ENCODE measurements around the gene HPCAL1. TPM values are rescaled to one million over a fixed set of nuclear protein-coding genes. Genes with fewer than 3 reads are reported as not detected.
"Not testable (repeated sequence)": the region's sequence is repeated elsewhere in the genome, so short reads cannot be mapped to it uniquely, and the experiment has no call there.

The HPCAL1 gene
- total and polyA plus RNA-seq, 2 of the 8 experiments (the other 6 are each of a cell fraction or from before 2014, with no cell fraction given) = 5.8 to 8.6 TPM

DNA sequence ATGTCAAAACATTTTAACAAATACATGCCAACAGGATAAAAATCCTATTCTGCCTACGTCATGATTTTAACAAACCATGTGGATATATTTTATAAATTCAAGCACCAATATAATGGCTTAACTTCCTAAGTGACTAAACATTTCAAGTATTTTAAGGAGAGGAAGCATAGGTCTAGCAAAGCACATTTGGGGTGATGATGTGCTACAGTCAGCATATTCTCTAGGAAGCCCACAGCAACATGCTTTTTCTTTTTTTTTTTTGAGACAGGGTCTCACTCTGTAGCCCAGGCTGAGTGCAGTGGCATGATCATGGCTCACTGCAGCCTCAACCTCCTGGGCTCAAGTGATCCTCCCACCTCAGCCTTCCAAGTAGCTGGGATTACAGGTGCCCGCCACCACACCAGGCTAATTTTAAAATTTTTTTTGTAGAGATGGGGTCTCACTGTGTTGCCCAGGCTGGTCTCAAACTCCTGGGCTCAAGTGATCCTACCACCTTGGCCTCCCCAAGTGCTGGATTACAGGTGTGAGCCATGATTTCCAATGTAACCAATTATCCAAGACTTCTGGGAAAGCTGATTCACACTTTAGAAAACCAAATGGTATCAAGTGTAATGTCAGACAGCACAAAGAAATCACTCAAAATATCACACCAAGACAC is 139.9 kb downstream of the HPCAL1 start:
- H2BK12ac ChIP-seq (ENCODE audit: low read depth, low read length); H3K4me1 ChIP-seq (replicated peaks in 1 of 4; ENCODE audit: control insufficient read depth in 3 of 4, insufficient read depth in 4 of 4, low read length in 3 of 4); H3K56ac ChIP-seq (replicated peaks; ENCODE audit: insufficient read length, low read depth, low read length); H3K27me3 ChIP-seq (replicated peaks in 1 of 4; ENCODE audit: control insufficient read depth in 3 of 4, extremely low read depth in 1 of 4, insufficient read depth in 3 of 4, low read length in 3 of 4); H3K79me1 ChIP-seq (ENCODE audit: low read depth, low read length); H2AK5ac ChIP-seq (ENCODE audit: low read depth, low read length); H3K4me3 ChIP-seq (ENCODE audit: extremely low read depth in 1 of 4, insufficient read depth in 2 of 4, low read depth in 3 of 4, low read length in 4 of 4); H3K9ac ChIP-seq (replicated peaks in 1 of 4; ENCODE audit: extremely low read depth in 1 of 4, low read depth in 3 of 4, low read length in 3 of 4); H3K9me3 ChIP-seq (ENCODE audit: insufficient read depth in 2 of 2, low read depth in 1 of 2, low read length in 1 of 2); DNase-seq (ENCODE audit: low read depth in 1 of 2, low spot score in 2 of 2); H3K23me2 ChIP-seq (ENCODE audit: low read depth, low read length); H2BK5ac ChIP-seq (ENCODE audit: low read depth, low read length); H3K4ac ChIP-seq (replicated peaks; ENCODE audit: insufficient read length, low read depth, low read length); H3K4me2 ChIP-seq (ENCODE audit: insufficient read depth in 1 of 2, low read depth in 2 of 2, low read length in 2 of 2); POLR2A ChIA-PET (ENCODE audit: partially characterized antibody); H4K20me1 ChIP-seq (replicated peaks in 1 of 2; ENCODE audit: control insufficient read depth in 1 of 2, insufficient read depth in 2 of 2, low read length in 2 of 2); H3K23ac ChIP-seq (ENCODE audit: insufficient read length); H4K5ac ChIP-seq (ENCODE audit: insufficient read length, low read depth, low read length); H4K91ac ChIP-seq (replicated peaks; ENCODE audit: insufficient read length, low read length); H3K27ac ChIP-seq (ENCODE audit: low read depth, low read length); H2BK20ac ChIP-seq (ENCODE audit: low read length); H2AFZ ChIP-seq (ENCODE audit: low read length); H3K18ac ChIP-seq (ENCODE audit: extremely low read depth, low read length); H4K8ac ChIP-seq (ENCODE audit: extremely low read depth, insufficient read depth, low read length); H3K14ac ChIP-seq (ENCODE audit: insufficient read length); H2BK120ac ChIP-seq (replicated peaks; ENCODE audit: low read depth, low read length); FAIRE-seq; H2BK15ac ChIP-seq (ENCODE audit: low read length): not testable (repeated sequence)
- Histone ChIP-seq H3K36me3 (ENCODE audit: control insufficient read depth in 2 of 4, insufficient read depth in 4 of 4, low read length in 3 of 4) (peaks cover 4 to 39% (median 25%) of the 10 kb centered on the region in 4 experiments; a peak in 7 of 8 replicates), H3K79me2 (ENCODE audit: control insufficient read depth in 1 of 2, insufficient read depth in 2 of 2, low read length in 2 of 2) (peaks cover 0 to 23% of the 10 kb centered on the region in 2 experiments; a peak in 2 of 4 replicates)
- 91% methylated on average over 1 of the region's 2 CpGs; no CpG with 5 or more reads in 1 of the 2 experiments for WGBS, 2 experiments (ENCODE audit: extremely low coverage in 1 of 2, insufficient coverage in 1 of 2, insufficient read length in 1 of 2, insufficient replicate concordance in 2 of 2, low coverage in 1 of 2, low lambda C conversion rate in 2 of 2, missing lambda C conversion rate in 1 of 2)
- CTCF ChIA-PET (ENCODE audit: partially characterized antibody) = interaction anchor here (0.6 to 1.4 kb wide), 2 partner anchors 7 to 19 kb away, joined by 3 to 7 read pairs; no protein-coding TSS in a partner anchor
